PC-3 (cell line): ENCODE results near the gene NTM. TPM values are rescaled to one million over a fixed set of nuclear protein-coding genes. Genes with fewer than 3 reads are reported as not detected.

Source experiments
- ATAC-seq: fragments of 200-7000 bp; cut with Tn5 transposase; 2 replicates; pipeline ENCODE4 v1.9.1; 2020; ENCODE audit warnings: mild to moderate bottlenecking, moderate library complexity
- BruUV-seq: library from RNA; stranded (reverse); fragments of 400-500 nt; replicated peaks from 2 replicates; lab custom pipeline; 2021; lab: Mats Ljungman, UMichigan
- CTCF ChIA-PET: fragments of 300-600 bp; sonication (Branson Sonifier 250); formaldehyde crosslinking; loops from one replicate; lab custom pipeline; 2022; ENCODE audit warnings: antibody characterized with exemption; lab: Charles Lee
- POLR2A ChIA-PET: fragments of 300-600 bp; sonication (Branson Sonifier 250); formaldehyde crosslinking; loops from one replicate; lab custom pipeline; 2022; ENCODE audit warnings: antibody characterized with exemption; ENCODE audit not compliant: unreplicated experiment; lab: Charles Lee
- DNase-seq: peaks from one replicate; pipeline ENCODE4 v3.0.0-alpha.2; 2015
- H2AFZ ChIP-seq: fragments of 300-600 bp; sonication (generic); 2 replicates; pipeline ENCODE4 v1.6.0; 2016; ENCODE audit warnings: antibody characterized with exemption, low read length
- H3F3A ChIP-seq: fragments of 300-600 bp; sonication (generic); one replicate; pipeline ENCODE4 v1.6.0; 2017; ENCODE audit warnings: antibody characterized with exemption, low read length, control low read depth, mild to moderate bottlenecking; ENCODE audit not compliant: unreplicated experiment
- H3K27ac ChIP-seq: fragments of 300-600 bp; sonication (generic); 2 replicates; pipeline ENCODE4 v1.5.1; 2016; ENCODE audit warnings: mild to moderate bottlenecking, low read length
- H3K27me3 ChIP-seq: fragments of 300-600 bp; sonication (generic); 2 replicates; pipeline ENCODE4 v1.6.1; 2016; ENCODE audit warnings: low read length, mixed read lengths
- H3K36me3 ChIP-seq: fragments of 300-600 bp; sonication (generic); 2 replicates; pipeline ENCODE4 v1.6.1; 2016; ENCODE audit warnings: low read depth, mixed run types, low read length, mixed read lengths
- H3K4me1 ChIP-seq: fragments of 300-600 bp; sonication (generic); 2 replicates; pipeline ENCODE4 v1.5.1; 2016; ENCODE audit warnings: low read length; ENCODE audit not compliant: insufficient read depth
- H3K4me2 ChIP-seq: fragments of 300-600 bp; sonication (generic); 2 replicates; pipeline ENCODE4 v1.6.0; 2016; ENCODE audit warnings: low read length
- H3K4me3 ChIP-seq: fragments of 300-600 bp; sonication (generic); 2 replicates; pipeline ENCODE4 v1.5.1; 2016; ENCODE audit warnings: mild to moderate bottlenecking, low read length, mixed read lengths
- H3K79me2 ChIP-seq: fragments of 300-600 bp; sonication (generic); 2 replicates; pipeline ENCODE4 v1.6.1; 2017; ENCODE audit warnings: low read length, mixed read lengths
- H3K9ac ChIP-seq: fragments of 300-600 bp; sonication (generic); 2 replicates; pipeline ENCODE4 v1.6.0; 2016; ENCODE audit warnings: mild to moderate bottlenecking, low read length
- H3K9me2 ChIP-seq: fragments of 300-600 bp; sonication (generic); replicated peaks from 2 replicates; pipeline ENCODE4 v1.6.1; 2016; ENCODE audit warnings: mixed run types, low read length, mixed read lengths
- H3K9me3 ChIP-seq: fragments of 300-600 bp; sonication (generic); 2 replicates; pipeline ENCODE4 v1.6.1; 2016; ENCODE audit warnings: low read length, mixed read lengths
- H4K20me1 ChIP-seq: fragments of 300-600 bp; sonication (generic); 2 replicates; pipeline ENCODE4 v1.6.1; 2016; ENCODE audit warnings: low read length, mixed read lengths
- CTCF ChIP-seq: fragments of 300-600 bp; sonication (generic); conservative IDR thresholded peaks from 2 replicates; pipeline ENCODE4 v1.5.1; 2017; ENCODE audit warnings: antibody characterized with exemption, low read depth, mild to moderate bottlenecking, low read length
- EZH2 ChIP-seq: fragments of 300-600 bp; sonication (generic); IDR thresholded peaks from one replicate; pipeline ENCODE4 v1.6.1; 2017; ENCODE audit warnings: antibody characterized with exemption, mild to moderate bottlenecking, low read length; ENCODE audit not compliant: unreplicated experiment
- EZH2phosphoT487 ChIP-seq: fragments of 300-600 bp; sonication (generic); IDR thresholded peaks from 2 replicates; pipeline ENCODE4 v1.6.1; 2018; ENCODE audit warnings: mild to moderate bottlenecking, antibody characterized with exemption, low read length, borderline replicate concordance
- intact Hi-C: fragments of 100-400 bp; cut with micrococcal nuclease; formaldehyde crosslinking; loops from 2 replicates; pipeline ENCODE4 v1.9.0; 2023
- total RNA-seq: library from RNA; depleted of rRNA; stranded (reverse); fragments of >200 nt; gene quantifications from 2 replicates; pipeline ENCODE4 v1.2.3, GENCODE V29; 2014

The NTM gene
- total RNA-seq, 1 experiment from 2014 or later: not detected

GRCh38 chr11:131899950-131900580 is 529.6 kb downstream of the NTM start:
- no peaks in the 10 kb centered on the region for H3F3A ChIP-seq
- no peaks in the 10 kb centered on the region for H3K27me3 ChIP-seq
- H4K20me1 ChIP-seq: no peaks in the 10 kb centered on the region
- H3K79me2 ChIP-seq: peaks cover 3% of the 10 kb centered on the region
- H3K4me2 ChIP-seq: no peak overlapping the region
- no peaks in the 10 kb centered on the region for H3K9me3 ChIP-seq
- ChIA-PET POLR2A (no interaction called here), CTCF (no interaction called here)
- peaks cover 20% of the 10 kb centered on the region; the same call in 1 of the 2 replicates for H3K4me1 ChIP-seq
- intact Hi-C loops: no loop called here
- ATAC-seq (no peak), DNase-seq (no peak)
- no TSS peak for BruUV-seq
- no peaks in the 10 kb centered on the region for H3K9me2 ChIP-seq
- no peak overlapping the region for H3K27ac ChIP-seq
- no peaks in the 10 kb centered on the region for H3K36me3 ChIP-seq
- TF ChIP-seq CTCF: no peak
- no peak for TF ChIP-seq EZH2phosphoT487
- TF ChIP-seq EZH2: no peak
- no peak overlapping the region for H3K4me3 ChIP-seq
- no peak overlapping the region for H3K9ac ChIP-seq
- H2AFZ ChIP-seq: no peak overlapping the region

GRCh38 chr11:131902421-131902820 is 532.0 kb downstream of the NTM start:
- no peak overlapping the region for H3K9ac ChIP-seq
- H3K4me1 ChIP-seq: peaks cover 10% of the 10 kb centered on the region; the same call in 1 of the 2 replicates
- CTCF ChIA-PET: no interaction called here
- DNase-seq (no peak), ATAC-seq (no peak)
- POLR2A ChIA-PET: no interaction called here
- no peaks in the 10 kb centered on the region for H3K27me3 ChIP-seq
- no TSS peak for BruUV-seq
- H3K79me2 ChIP-seq: no peaks in the 10 kb centered on the region
- no peaks in the 10 kb centered on the region for H3K9me2 ChIP-seq
- H3F3A ChIP-seq: no peaks in the 10 kb centered on the region
- TF ChIP-seq EZH2 (no peak), CTCF (no peak), EZH2phosphoT487 (no peak)
- no peak overlapping the region for H3K4me2 ChIP-seq
- intact Hi-C loops: no loop called here
- no peak overlapping the region for H3K4me3 ChIP-seq
- H3K36me3 ChIP-seq: no peaks in the 10 kb centered on the region
- no peaks in the 10 kb centered on the region for H4K20me1 ChIP-seq
- no peaks in the 10 kb centered on the region for H3K9me3 ChIP-seq
- no peak overlapping the region for H3K27ac ChIP-seq
- H2AFZ ChIP-seq: no peak overlapping the region

- Histone ChIP-seq H3K9me3 (no peaks in the 10 kb centered on the region), H3K27ac (no peak overlapping the region), H3K4me3 (no peak overlapping the region), H3K4me1 (peaks cover 4% of the 10 kb centered on the region; the same call in 1 of the 2 replicates), H4K20me1 (no peaks in the 10 kb centered on the region), H3K9ac (no peak overlapping the region), H2AFZ (no peak overlapping the region), H3K4me2 (no peak overlapping the region), H3K79me2 (no peaks in the 10 kb centered on the region), H3K36me3 (no peaks in the 10 kb centered on the region), H3K27me3 (no peaks in the 10 kb centered on the region), H3K9me2 (no peaks in the 10 kb centered on the region), H3F3A (no peaks in the 10 kb centered on the region)
- DNase-seq: no peak
- intact Hi-C loops: no loop called here
- ATAC-seq: no peak
- TF ChIP-seq EZH2 (no peak), CTCF (no peak), EZH2phosphoT487 (no peak)
- no TSS peak for BruUV-seq
- ChIA-PET POLR2A (no interaction called here), CTCF (no interaction called here)
Observed at GRCh38 chr11:131903074-131903473, 532.7 kb downstream of the NTM start.
